Measurements from ENCODE around the gene CPLX3.

Gene CPLX3

DNA sequence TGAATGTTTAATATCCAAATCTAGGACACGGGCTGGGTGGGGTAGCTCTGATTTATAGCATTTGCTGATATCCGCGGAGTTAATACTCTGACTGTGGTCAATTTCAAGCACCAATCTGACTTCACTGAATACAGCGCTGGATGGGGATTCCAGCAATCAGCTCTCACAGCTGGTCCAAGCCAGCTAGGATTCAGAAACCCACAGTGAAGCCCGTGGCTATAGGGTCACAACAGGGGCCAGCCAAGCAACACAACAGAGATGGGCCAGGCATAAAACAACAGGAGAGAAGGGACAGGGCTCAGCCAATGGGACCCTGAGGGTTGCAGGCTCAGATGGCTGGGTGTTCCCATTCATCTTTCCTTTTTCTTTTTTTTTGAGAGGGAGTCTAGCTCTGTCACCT lies 19.1 kb upstream of the CPLX3 start:
- no peak overlapping the region for H2AFZ ChIP-seq (ENCODE audit: low read length, unreplicated experiment)
- H3K79me2 ChIP-seq (ENCODE audit: control insufficient read depth, insufficient read depth, low read length, unreplicated experiment), result no peaks in the 10 kb centered on the region
- H3K27me3 ChIP-seq (ENCODE audit: insufficient read depth, low read length), result no peaks in the 10 kb centered on the region
- H3K36me3 ChIP-seq (ENCODE audit: insufficient read depth, low read length), result no peaks in the 10 kb centered on the region
- no peak overlapping the region for H3K4me3 ChIP-seq (ENCODE audit: low read depth, low read length)
- H3K4me1 ChIP-seq (ENCODE audit: control insufficient read depth, insufficient read depth, low read length, unreplicated experiment), result no peaks in the 10 kb centered on the region
- H3K27ac ChIP-seq (ENCODE audit: low read depth, low read length), result no peak overlapping the region

DNA sequence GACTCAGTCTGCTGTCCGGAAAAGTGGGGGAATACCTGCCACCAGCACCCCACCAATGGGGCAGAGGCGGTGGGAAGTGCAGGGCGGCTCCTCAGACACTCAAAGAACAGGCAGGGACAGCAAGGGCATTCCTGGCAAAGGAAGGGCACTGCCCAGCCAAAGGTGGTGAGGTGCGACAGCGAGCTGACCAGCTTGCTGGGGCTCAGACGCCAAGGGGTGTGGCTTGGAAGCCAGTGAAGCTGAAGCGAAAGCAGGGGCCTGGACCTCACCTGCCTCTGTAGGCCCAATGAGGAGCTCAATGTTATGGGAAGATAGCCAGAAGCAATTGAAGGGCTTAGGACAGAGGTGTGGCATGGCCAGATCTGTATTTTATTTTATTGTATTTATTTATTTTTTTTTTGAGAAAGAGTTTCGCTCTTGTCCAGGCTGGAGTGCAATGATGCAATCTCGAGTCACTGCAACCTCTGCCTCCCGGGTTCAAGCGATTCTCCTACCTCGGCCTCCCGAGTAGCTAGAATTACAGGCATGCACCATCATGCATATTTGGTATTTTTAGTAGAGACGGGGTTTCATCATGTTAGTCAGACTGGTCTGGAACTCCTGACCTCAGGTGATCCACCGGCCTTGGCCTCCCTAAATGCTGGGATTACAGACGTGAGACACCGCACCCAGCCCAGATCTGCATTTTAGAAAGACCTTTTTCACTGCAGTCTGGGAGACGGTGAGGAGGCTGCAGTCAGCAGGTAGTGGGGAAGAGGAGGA lies 18.2 kb upstream of the CPLX3 start:
- no peaks in the 10 kb centered on the region for H3K4me1 ChIP-seq (ENCODE audit: control insufficient read depth, insufficient read depth, low read length, unreplicated experiment)
- H3K79me2 ChIP-seq (ENCODE audit: control insufficient read depth, insufficient read depth, low read length, unreplicated experiment), result no peaks in the 10 kb centered on the region
- H3K36me3 ChIP-seq (ENCODE audit: insufficient read depth, low read length), result no peaks in the 10 kb centered on the region
- no peak overlapping the region for H2AFZ ChIP-seq (ENCODE audit: low read length, unreplicated experiment)
- no peaks in the 10 kb centered on the region for H3K27me3 ChIP-seq (ENCODE audit: insufficient read depth, low read length)
- H3K27ac ChIP-seq (ENCODE audit: low read depth, low read length), result no peak overlapping the region
- no peak overlapping the region for H3K4me3 ChIP-seq (ENCODE audit: low read depth, low read length)

DNA sequence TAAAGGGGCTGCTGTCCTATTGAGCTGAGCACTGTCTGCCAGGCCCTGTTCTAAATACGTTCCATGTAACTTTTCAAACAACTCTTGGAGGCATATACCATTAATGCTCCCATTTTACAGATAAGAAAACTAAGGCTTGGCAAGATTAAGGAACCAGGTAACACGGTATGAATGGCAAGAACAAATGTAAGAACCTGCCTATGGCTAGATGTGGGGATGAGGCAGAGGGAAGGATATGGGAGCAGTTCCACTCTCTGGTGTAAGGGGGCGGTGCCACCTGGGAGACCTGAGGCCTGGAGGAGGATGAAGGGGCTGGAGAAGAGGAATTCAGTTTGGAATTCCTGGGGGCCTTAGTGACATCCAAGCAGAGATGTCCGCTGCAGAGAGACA lies 17.6 kb upstream of the CPLX3 start:
- no peaks in the 10 kb centered on the region for H3K4me1 ChIP-seq (ENCODE audit: control insufficient read depth, insufficient read depth, low read length, unreplicated experiment)
- H3K27ac ChIP-seq (ENCODE audit: low read depth, low read length), result no peak overlapping the region
- no peak overlapping the region for H2AFZ ChIP-seq (ENCODE audit: low read length, unreplicated experiment)
- no peaks in the 10 kb centered on the region for H3K27me3 ChIP-seq (ENCODE audit: insufficient read depth, low read length)
- no peaks in the 10 kb centered on the region for H3K79me2 ChIP-seq (ENCODE audit: control insufficient read depth, insufficient read depth, low read length, unreplicated experiment)
- H3K4me3 ChIP-seq (ENCODE audit: low read depth, low read length), result no peak overlapping the region
- H3K36me3 ChIP-seq (ENCODE audit: insufficient read depth, low read length), result no peaks in the 10 kb centered on the region

DNA sequence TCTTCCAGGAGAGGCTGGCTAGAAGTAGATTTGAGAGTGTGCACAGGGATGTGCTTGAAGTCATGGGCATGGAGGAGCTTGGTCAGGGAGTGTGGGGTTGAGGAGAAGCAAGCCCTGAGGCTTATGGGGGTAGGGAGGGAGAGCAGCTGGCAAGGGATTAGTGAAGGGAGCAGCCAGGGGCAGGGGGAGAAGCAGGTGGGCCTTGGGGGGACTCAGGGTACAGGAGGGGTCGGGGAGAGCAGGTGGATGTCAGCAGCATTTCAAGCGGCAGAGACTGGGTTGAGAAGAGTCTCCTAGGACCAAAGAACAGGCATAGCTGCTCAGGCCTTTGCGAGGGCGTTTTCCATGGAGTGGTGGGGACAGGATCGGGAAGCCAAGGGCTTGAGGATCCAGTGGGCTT lies 17.2 kb upstream of the CPLX3 start:
- H3K36me3 ChIP-seq (ENCODE audit: insufficient read depth, low read length), result no peaks in the 10 kb centered on the region
- no peak overlapping the region for H3K27ac ChIP-seq (ENCODE audit: low read depth, low read length)
- no peaks in the 10 kb centered on the region for H3K27me3 ChIP-seq (ENCODE audit: insufficient read depth, low read length)
- H2AFZ ChIP-seq (ENCODE audit: low read length, unreplicated experiment), result no peak overlapping the region
- no peaks in the 10 kb centered on the region for H3K4me1 ChIP-seq (ENCODE audit: control insufficient read depth, insufficient read depth, low read length, unreplicated experiment)
- no peaks in the 10 kb centered on the region for H3K79me2 ChIP-seq (ENCODE audit: control insufficient read depth, insufficient read depth, low read length, unreplicated experiment)
- H3K4me3 ChIP-seq (ENCODE audit: low read depth, low read length), result no peak overlapping the region

DNA sequence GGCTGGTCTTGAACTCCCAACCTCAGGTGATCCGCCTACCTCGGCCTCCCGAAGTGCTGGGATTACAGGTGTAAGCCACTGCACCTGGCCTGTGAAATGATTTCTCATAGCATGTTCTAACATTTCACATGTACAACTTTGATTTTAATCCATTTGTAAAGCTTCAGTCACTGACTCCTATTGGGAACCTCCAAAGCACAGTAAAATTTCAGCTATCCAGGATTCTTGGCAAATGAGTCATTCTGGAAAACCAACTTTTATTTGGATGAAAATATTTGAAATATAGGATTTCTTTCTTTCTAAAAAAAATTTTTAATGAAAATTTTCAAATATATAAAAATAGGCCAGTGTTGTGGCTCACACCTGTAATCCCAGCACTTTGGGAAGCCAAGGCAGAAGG lies 16.5 kb upstream of the CPLX3 start:
- Histone ChIP-seq H3K4me3 (ENCODE audit: low read depth, low read length) (no peak overlapping the region), H3K4me1 (ENCODE audit: control insufficient read depth, insufficient read depth, low read length, unreplicated experiment) (no peaks in the 10 kb centered on the region), H3K27ac (ENCODE audit: low read depth, low read length) (no peak overlapping the region)

DNA sequence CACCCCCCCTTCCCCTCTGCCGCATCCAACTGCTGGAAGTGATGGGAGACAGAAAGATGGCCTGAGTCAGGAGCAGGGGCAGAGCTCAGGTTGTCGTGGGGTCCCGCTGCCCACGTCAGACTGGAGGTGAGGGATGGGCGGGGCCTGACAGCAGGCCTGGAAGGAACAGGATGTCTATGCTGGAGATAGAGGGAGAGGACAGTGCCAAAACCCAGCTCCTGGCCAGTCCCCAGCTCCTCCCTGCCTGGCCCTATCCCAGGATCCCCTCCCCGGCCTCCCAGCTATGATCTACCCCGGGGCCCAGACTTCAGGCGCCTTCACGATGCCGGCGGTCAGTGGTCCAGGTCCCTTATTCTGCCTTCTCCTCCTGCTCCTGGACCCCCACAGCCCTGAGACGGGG lies 13.9 kb upstream of the CPLX3 start, which contains the start of gene LMAN1L:
TSS of gene LMAN1L (plus strand) at position 303 of the 400 bp plus-strand sequence. CDS start at position 323, 20 bp downstream.
- Histone ChIP-seq H2AFZ (ENCODE audit: low read length, unreplicated experiment) (no peak within 1 kb of the TSS), H3K4me3 (ENCODE audit: low read depth, low read length) (no peak within 1 kb of the TSS), H3K79me2 (ENCODE audit: control insufficient read depth, insufficient read depth, low read length, unreplicated experiment) (no peaks in the 10 kb centered on the region), H3K4me1 (ENCODE audit: control insufficient read depth, insufficient read depth, low read length, unreplicated experiment) (peaks cover 4% of the 10 kb centered on the region), H3K27me3 (ENCODE audit: insufficient read depth, low read length) (no peaks in the 10 kb centered on the region), H3K36me3 (ENCODE audit: insufficient read depth, low read length) (no peaks in the 10 kb centered on the region), H3K27ac (ENCODE audit: low read depth, low read length) (no peak within 1 kb of the TSS)

More for the DNA sequence above, 16.5 kb upstream of the CPLX3 start:
- no peaks in the 10 kb centered on the region for H3K36me3 ChIP-seq (ENCODE audit: insufficient read depth, low read length)
- no peaks in the 10 kb centered on the region for H3K27me3 ChIP-seq (ENCODE audit: insufficient read depth, low read length)
- no peak overlapping the region for H2AFZ ChIP-seq (ENCODE audit: low read length, unreplicated experiment)
- no peaks in the 10 kb centered on the region for H3K79me2 ChIP-seq (ENCODE audit: control insufficient read depth, insufficient read depth, low read length, unreplicated experiment)

DNA sequence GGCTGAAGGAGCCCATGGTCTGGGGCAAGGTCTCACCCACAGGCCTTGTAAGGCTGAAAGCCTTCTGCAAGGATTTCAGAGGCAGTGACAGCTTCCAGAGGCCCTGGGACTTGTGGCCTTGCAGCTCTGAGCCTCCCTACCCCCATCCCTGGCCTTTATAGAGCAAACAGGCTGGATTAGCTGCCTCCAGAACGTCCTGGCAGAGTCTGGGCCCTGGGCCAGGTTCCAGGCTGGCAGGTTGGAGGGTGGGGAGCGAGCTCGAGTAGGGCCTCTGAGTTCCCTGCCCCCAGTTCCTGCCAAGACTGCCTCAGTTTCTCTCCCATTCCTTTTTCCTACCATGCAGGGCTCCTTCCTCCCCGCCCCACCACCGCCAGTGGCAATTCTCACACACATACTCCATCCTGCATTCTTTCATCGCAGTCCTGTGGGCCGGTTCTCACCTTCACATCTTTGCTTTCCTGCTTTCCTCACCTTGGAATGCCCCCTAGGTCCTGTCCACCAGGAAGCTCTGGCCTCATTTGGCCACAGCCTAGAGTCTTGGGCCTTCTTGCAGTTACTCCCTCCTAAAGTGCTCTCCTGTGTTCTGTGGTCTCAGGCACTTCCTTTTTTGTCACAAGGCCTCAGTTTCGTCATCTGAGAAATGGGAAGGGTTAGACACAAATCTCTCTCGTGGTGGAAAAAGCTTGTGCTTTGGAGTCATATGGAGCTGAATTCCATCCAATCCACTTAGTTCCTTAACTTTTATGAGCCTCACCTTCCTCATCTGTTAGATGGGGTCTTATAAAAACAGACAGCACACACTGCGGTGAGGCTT lies 11.1 kb upstream of the CPLX3 start:
- H3K27me3 ChIP-seq (ENCODE audit: insufficient read depth, low read length), result no peaks in the 10 kb centered on the region
- H2AFZ ChIP-seq (ENCODE audit: low read length, unreplicated experiment), result no peak overlapping the region
- peaks cover 18% of the 10 kb centered on the region for H3K4me1 ChIP-seq (ENCODE audit: control insufficient read depth, insufficient read depth, low read length, unreplicated experiment)
- no peaks in the 10 kb centered on the region for H3K36me3 ChIP-seq (ENCODE audit: insufficient read depth, low read length)
- H3K27ac ChIP-seq (ENCODE audit: low read depth, low read length), result no peak overlapping the region
- H3K4me3 ChIP-seq (ENCODE audit: low read depth, low read length), result no peak overlapping the region
- no peaks in the 10 kb centered on the region for H3K79me2 ChIP-seq (ENCODE audit: control insufficient read depth, insufficient read depth, low read length, unreplicated experiment)

DNA sequence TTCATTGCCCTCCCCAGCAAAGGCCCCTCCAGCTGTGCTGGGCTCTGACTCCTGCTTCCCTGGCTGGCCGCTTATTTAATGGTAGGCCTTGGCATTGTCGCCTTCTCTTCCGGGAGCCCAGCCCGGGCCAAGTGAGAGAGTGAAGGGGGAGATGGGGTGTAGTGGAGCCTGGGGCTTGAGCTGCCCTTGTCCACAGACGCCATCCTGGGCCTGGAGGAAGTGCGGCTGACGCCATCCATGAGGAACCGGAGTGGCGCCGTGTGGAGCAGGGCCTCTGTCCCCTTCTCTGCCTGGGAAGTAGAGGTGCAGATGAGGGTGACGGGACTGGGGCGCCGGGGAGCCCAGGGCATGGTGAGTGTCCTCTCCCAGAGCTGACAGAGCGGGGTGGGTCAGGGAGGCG lies 10.5 kb upstream of the CPLX3 start:
- peaks cover 18% of the 10 kb centered on the region for H3K4me1 ChIP-seq (ENCODE audit: control insufficient read depth, insufficient read depth, low read length, unreplicated experiment)
- H3K4me3 ChIP-seq (ENCODE audit: low read depth, low read length), result no peak overlapping the region
- no peak overlapping the region for H3K27ac ChIP-seq (ENCODE audit: low read depth, low read length)
- no peaks in the 10 kb centered on the region for H3K36me3 ChIP-seq (ENCODE audit: insufficient read depth, low read length)
- no peaks in the 10 kb centered on the region for H3K79me2 ChIP-seq (ENCODE audit: control insufficient read depth, insufficient read depth, low read length, unreplicated experiment)
- no peaks in the 10 kb centered on the region for H3K27me3 ChIP-seq (ENCODE audit: insufficient read depth, low read length)
- no peak overlapping the region for H2AFZ ChIP-seq (ENCODE audit: low read length, unreplicated experiment)

DNA sequence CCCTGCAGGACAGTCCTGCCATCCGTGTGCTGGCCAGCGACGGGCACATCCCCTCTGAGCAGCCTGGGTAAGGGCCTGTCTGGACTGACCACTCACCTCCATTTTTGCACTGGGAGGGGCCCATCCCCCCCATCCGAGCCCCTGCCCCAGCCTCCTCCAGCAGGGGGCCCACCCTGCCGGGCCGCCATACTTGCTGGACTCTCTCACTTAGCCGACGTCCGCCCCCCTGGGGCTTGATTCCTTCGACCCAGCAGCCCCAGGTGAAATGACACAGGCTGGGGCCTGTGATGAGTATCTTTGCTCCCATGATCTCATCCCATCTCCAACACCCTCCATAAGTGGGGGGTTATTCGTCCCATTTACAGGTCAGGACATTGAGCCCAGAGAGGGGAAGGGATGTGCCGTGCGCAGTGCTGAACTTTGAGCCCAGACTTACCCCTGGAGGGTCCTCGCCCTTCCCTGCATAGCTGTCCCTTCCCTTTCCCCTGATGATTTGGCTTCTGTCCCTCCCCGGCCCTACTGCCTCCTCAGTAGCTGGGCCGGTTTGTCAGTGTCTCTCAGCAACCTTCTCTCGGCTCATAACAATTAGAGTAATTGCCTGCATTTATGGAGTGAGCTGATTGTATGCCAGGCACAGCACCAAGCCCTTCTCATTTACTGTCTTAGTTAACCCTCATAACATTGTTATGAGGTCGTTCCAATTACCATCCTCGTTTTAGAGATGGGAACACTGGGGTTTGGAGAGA lies 9.6 kb upstream of the CPLX3 start:
- Histone ChIP-seq H3K36me3 (ENCODE audit: insufficient read depth, low read length) (no peaks in the 10 kb centered on the region), H3K4me3 (ENCODE audit: low read depth, low read length) (no peak overlapping the region), H3K4me1 (ENCODE audit: control insufficient read depth, insufficient read depth, low read length, unreplicated experiment) (peaks cover 18% of the 10 kb centered on the region), H3K27ac (ENCODE audit: low read depth, low read length) (no peak overlapping the region), H2AFZ (ENCODE audit: low read length, unreplicated experiment) (no peak overlapping the region), H3K79me2 (ENCODE audit: control insufficient read depth, insufficient read depth, low read length, unreplicated experiment) (no peaks in the 10 kb centered on the region), H3K27me3 (ENCODE audit: insufficient read depth, low read length) (no peaks in the 10 kb centered on the region)

DNA sequence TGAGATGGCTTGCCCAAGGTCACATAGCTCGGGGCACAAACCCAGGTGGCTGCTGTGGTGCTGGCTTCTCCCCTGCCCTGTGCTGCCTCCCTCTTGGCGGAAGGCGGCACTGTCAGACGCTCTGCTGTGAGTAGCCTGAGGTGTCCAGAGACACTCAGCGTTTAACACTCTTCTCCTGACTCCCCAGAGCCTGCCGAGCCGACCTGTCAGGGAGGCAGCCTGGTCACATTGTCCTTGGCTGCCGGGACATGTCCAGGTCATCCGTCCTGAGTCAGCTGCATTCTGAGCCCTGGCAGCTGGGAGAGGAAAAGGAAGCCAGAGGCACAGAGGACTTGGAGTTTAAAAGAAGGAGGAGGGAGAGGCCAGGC lies 9.1 kb upstream of the CPLX3 start:
- no peak overlapping the region for H2AFZ ChIP-seq (ENCODE audit: low read length, unreplicated experiment)
- H3K4me3 ChIP-seq (ENCODE audit: low read depth, low read length), result no peak overlapping the region
- no peaks in the 10 kb centered on the region for H3K27me3 ChIP-seq (ENCODE audit: insufficient read depth, low read length)
- H3K27ac ChIP-seq (ENCODE audit: low read depth, low read length), result no peak overlapping the region
- H3K36me3 ChIP-seq (ENCODE audit: insufficient read depth, low read length), result no peaks in the 10 kb centered on the region
- H3K4me1 ChIP-seq (ENCODE audit: control insufficient read depth, insufficient read depth, low read length, unreplicated experiment), result peaks cover 18% of the 10 kb centered on the region
- H3K79me2 ChIP-seq (ENCODE audit: control insufficient read depth, insufficient read depth, low read length, unreplicated experiment), result no peaks in the 10 kb centered on the region
